ENCODE results near the gene LACRT. TPM values are rescaled to one million over a fixed set of nuclear protein-coding genes. Genes with fewer than 3 reads are reported as not detected.

LACRT gene
- total and polyA plus RNA-seq, 4 donors, result not detected

DNA sequence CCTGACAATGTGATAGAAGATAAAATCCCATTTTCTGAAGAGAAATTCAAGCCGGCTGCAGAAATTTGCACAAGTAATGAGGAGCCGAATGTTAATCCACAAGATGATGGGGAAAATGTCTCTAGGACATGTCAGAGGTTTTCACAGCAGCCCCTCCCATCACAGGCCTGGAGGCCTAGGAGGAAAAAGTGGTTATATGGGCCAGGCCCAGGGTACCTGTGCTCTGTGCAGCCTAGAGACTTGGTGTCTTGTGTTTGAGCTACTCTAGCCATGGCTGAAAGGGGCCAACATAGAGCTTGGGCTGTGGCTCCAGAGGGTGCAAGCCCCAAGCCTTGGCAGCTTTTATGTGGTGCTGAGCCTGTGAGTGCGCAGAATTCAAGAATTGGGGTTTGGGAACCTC is 7.4 kb downstream of the LACRT start:
- Histone ChIP-seq H3K4me1 (ENCODE audit: control insufficient read depth in 1 of 2, insufficient read depth in 2 of 2, low read length in 2 of 2) (no peaks in the 10 kb centered on the region), H3K9me3 (ENCODE audit: control insufficient read depth, low read length) (peaks cover 1% of the 10 kb centered on the region), H3K36me3 (ENCODE audit: control insufficient read depth in 1 of 2, insufficient read depth in 2 of 2, low read length in 1 of 2) (no peaks in the 10 kb centered on the region), H3K4me3 (ENCODE audit: low read length in 2 of 2) (no peak overlapping the region), H3K27ac (ENCODE audit: low read depth in 1 of 2, low read length in 2 of 2) (no peak overlapping the region), H3K27me3 (ENCODE audit: control insufficient read depth in 1 of 2, insufficient read depth in 2 of 2, low read length in 1 of 2) (peaks cover 0 to 3% of the 10 kb centered on the region in 2 donors)
- no peak for ATAC-seq (ENCODE audit: low FRiP score)
- no peak for DNase-seq
- 87 to 89% methylated on average over 3 of the region's 3 CpGs for WGBS, 2 donors
- intact Hi-C loops (cut with DNase I), result no loop called here

- Histone ChIP-seq H3K9me3 (ENCODE audit: control insufficient read depth, low read length) (peaks cover 1% of the 10 kb centered on the region), H3K27ac (ENCODE audit: low read depth in 1 of 2, low read length in 2 of 2) (no peak overlapping the region), H3K27me3 (ENCODE audit: control insufficient read depth in 1 of 2, insufficient read depth in 2 of 2, low read length in 1 of 2) (peaks cover 0 to 3% of the 10 kb centered on the region in 2 donors), H3K4me1 (ENCODE audit: control insufficient read depth in 1 of 2, insufficient read depth in 2 of 2, low read length in 2 of 2) (no peaks in the 10 kb centered on the region), H3K4me3 (ENCODE audit: low read length in 2 of 2) (no peak overlapping the region), H3K36me3 (ENCODE audit: control insufficient read depth in 1 of 2, insufficient read depth in 2 of 2, low read length in 1 of 2) (no peaks in the 10 kb centered on the region)
- no peak for ATAC-seq (ENCODE audit: low FRiP score)
- DNase-seq, result no peak
- intact Hi-C loops (cut with DNase I), result no loop called here
Observed at GRCh38 chr12:54625598-54625997, 9.1 kb downstream of the LACRT start.

DNA sequence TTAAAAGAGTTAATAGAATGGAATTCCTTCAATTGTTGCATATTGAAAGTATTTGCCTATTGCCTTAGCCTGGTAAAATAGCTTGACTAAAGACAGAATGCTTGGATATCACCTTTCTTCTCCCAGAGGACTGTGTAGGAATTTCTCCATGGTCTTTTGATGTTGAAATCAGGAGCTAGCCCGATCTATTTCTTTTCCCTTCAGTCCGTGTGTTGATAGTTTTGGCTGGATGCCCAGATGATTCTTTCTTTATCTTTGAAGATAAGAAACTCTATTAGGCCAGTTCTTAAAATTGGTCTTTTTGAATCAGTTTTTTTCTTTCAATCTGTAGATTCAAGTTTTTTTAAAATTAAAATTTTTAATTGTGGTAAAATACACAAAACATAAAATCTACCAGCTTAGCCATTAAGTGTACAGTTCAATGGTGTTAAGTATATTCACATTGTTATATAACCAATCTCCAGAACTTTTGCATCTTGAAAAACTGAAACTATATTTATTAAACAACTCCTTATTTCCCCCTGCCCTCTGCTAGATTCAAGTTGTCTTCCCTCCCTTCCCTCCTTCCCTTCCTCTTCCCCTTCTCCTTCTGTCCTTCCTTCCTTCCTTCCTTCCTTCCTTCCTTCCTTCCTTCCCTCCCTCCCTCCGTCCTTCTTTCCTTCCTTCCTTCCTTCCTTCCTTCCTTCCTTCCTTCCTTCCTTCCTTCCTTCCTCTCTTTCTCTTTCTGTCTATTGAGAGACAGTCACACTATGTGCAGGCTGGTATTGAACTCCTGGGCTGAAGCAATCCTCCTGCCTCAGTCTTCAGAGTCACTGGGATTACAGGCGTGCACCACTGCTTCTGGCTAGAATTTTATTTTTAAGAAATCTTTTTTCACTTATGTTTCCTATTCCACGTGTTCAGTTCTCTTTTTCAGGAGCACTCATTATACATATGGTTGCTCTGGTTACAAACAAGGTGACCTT is 10.1 kb downstream of the LACRT start:
- H3K4me1 ChIP-seq (ENCODE audit: control insufficient read depth in 1 of 2, insufficient read depth in 2 of 2, low read length in 2 of 2), result no peaks in the 10 kb centered on the region
- no peak overlapping the region for H3K4me3 ChIP-seq (ENCODE audit: low read length in 2 of 2)
- peaks cover 0 to 3% of the 10 kb centered on the region in 2 donors for H3K27me3 ChIP-seq (ENCODE audit: control insufficient read depth in 1 of 2, insufficient read depth in 2 of 2, low read length in 1 of 2)
- DNase-seq (no peak), ATAC-seq (ENCODE audit: low FRiP score) (no peak)
- intact Hi-C loops (cut with DNase I), result no loop called here
- 36 to 37% methylated on average over 5 of the region's 5 CpGs for WGBS, 2 donors
- H3K36me3 ChIP-seq (ENCODE audit: control insufficient read depth in 1 of 2, insufficient read depth in 2 of 2, low read length in 1 of 2), result no peaks in the 10 kb centered on the region
- H3K9me3 ChIP-seq (ENCODE audit: control insufficient read depth, low read length), result peaks cover 1% of the 10 kb centered on the region
- H3K27ac ChIP-seq (ENCODE audit: low read depth in 1 of 2, low read length in 2 of 2), result no peak overlapping the region

DNA sequence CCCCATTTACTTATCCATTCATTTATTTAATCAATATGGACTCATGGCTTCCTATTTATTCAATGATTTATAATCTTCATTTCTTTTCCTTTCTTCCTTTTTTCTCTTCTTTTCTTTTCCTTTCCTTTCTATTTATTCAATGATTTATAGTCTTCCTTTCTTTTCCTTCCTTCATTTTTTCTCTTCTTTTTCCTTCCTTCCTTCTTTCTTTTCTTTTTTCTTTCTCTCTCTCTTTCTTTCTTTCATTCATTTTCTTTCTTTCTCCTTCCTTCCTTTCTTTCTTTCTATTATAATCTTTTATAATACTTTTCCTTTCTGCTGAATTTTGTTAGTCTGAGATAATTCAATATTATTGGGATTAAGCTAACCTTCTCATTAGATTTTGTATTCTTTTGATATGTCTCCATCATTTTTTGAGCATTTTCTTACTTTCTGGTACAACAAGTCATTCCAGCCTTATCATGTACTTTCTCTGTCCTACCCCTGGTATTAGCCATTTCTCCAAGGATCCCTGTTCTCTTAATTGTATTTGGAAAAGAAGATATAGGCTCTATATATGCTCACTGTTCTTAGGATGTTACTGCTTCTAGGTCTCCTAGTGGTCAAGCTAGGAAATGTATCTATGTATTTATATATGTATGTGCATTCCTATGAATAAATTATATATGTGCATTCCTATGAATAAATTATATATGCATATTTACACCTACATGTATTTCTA is 12.1 kb downstream of the LACRT start:
- Histone ChIP-seq H3K27ac (ENCODE audit: low read depth in 1 of 2, low read length in 2 of 2) (no peak overlapping the region), H3K36me3 (ENCODE audit: control insufficient read depth in 1 of 2, insufficient read depth in 2 of 2, low read length in 1 of 2) (no peaks in the 10 kb centered on the region), H3K9me3 (ENCODE audit: control insufficient read depth, low read length) (peaks cover 1% of the 10 kb centered on the region), H3K27me3 (ENCODE audit: control insufficient read depth in 1 of 2, insufficient read depth in 2 of 2, low read length in 1 of 2) (peaks cover 0 to 3% of the 10 kb centered on the region in 2 donors), H3K4me3 (ENCODE audit: low read length in 2 of 2) (no peak overlapping the region), H3K4me1 (ENCODE audit: control insufficient read depth in 1 of 2, insufficient read depth in 2 of 2, low read length in 2 of 2) (no peaks in the 10 kb centered on the region)
- intact Hi-C loops (cut with DNase I), result no loop called here
- ATAC-seq (ENCODE audit: low FRiP score), result no peak
- DNase-seq, result no peak

DNA sequence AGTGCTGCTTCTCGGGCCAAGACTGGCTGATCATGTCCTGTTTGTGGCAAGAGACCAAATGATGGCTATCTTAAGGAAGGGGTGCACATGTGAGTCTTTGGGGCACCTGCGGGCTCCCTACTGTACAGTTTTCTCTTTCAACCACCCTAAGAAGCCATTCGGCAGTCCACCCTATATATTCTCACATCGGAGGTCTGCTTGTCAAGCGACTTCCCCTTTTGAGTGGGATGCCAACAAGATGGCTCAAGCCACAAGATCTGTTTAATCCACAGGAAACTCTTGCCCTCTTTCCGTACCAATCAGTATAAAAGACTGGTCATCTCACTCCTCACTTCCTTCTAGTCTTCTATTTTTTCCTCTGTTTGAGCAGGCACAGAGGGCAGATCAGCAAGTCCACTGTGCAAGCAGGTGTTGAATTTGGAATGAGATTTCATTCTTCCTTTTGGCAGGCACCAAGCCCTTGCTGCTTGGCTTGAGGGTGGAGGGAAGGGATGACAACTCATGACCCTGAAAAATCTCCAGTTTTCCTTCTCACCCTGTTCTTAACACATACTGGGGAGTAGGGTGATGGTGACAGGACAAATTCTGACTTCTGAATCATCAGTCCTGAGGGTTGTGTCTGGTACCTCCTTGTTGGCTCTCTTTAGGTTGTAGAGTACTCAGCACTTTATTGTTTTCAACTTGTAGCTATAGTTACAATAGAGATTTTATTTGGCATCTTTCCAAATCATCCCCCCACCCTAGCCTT is 17.6 kb downstream of the LACRT start:
- H3K9me3 ChIP-seq (ENCODE audit: control insufficient read depth, low read length), result no peaks in the 10 kb centered on the region
- H3K27ac ChIP-seq (ENCODE audit: low read depth in 1 of 2, low read length in 2 of 2), result no peak overlapping the region
- intact Hi-C loops (cut with DNase I), result no loop called here
- H3K27me3 ChIP-seq (ENCODE audit: control insufficient read depth in 1 of 2, insufficient read depth in 2 of 2, low read length in 1 of 2), result no peaks in the 10 kb centered on the region
- H3K36me3 ChIP-seq (ENCODE audit: control insufficient read depth in 1 of 2, insufficient read depth in 2 of 2, low read length in 1 of 2), result no peaks in the 10 kb centered on the region
- WGBS, 2 donors, result 77 to 84% methylated on average over 6 of the region's 6 CpGs
- H3K4me3 ChIP-seq (ENCODE audit: low read length in 2 of 2), result no peak overlapping the region
- no peaks in the 10 kb centered on the region for H3K4me1 ChIP-seq (ENCODE audit: control insufficient read depth in 1 of 2, insufficient read depth in 2 of 2, low read length in 2 of 2)
- ATAC-seq (ENCODE audit: low FRiP score), result no peak
- no peak for DNase-seq

DNA sequence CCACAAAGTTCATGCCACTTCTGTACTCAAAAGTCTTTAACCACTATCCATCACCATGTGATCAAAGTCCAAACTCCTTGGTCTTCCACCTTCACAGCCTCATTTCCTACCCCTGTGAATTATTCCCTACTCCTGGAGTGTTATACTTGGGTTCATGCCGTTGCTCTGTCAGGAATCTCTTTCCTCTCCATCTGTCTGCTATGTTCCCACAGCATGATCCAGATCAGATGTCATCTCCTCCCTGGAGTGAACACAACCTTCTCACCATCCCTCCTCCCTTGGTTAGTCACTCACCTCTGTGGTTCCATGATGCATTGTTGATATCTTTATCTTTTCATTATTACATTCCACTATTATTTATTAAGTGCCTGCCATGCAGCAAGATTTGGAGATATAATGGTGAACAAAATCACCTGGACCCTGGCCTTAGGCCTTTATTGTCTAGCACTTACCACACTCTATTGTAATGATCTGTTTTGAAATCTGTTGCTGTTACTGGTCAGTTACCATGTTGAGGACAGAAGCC is 22.4 kb downstream of the LACRT start:
- Histone ChIP-seq H3K27me3 (ENCODE audit: control insufficient read depth in 1 of 2, insufficient read depth in 2 of 2, low read length in 1 of 2) (no peaks in the 10 kb centered on the region), H3K9me3 (ENCODE audit: control insufficient read depth, low read length) (no peaks in the 10 kb centered on the region), H3K4me3 (ENCODE audit: low read length in 2 of 2) (no peak overlapping the region), H3K27ac (ENCODE audit: low read depth in 1 of 2, low read length in 2 of 2) (no peak overlapping the region), H3K4me1 (ENCODE audit: control insufficient read depth in 1 of 2, insufficient read depth in 2 of 2, low read length in 2 of 2) (no peaks in the 10 kb centered on the region), H3K36me3 (ENCODE audit: control insufficient read depth in 1 of 2, insufficient read depth in 2 of 2, low read length in 1 of 2) (no peaks in the 10 kb centered on the region)
- ATAC-seq (ENCODE audit: low FRiP score) (no peak), DNase-seq (no peak)
- 49 to 62% methylated on average over 1 of the region's 1 CpG for WGBS, 2 donors
- intact Hi-C loops (cut with DNase I), result no loop called here

DNA sequence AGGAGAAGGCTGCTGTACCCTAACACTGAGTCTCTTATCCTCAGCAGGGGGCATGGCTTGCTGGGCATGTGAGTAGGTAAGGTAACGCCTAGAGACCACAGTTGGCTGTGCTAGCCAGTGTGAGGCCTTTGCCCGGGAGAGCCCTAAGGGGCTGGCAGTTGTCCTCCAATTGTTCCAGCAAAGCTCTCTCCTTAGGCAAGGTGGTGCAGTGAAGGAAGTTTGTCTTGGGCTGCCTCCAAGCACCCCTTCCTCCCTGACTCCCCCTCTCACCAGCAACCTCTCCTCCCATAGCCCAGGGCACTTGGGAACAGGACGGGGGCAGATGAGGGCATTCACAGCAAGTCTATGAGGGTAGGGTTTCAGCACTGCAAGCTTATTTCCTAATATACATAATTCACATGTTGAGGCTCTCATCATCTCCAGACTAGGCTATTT is 23.0 kb downstream of the LACRT start:
- no peaks in the 10 kb centered on the region for H3K4me1 ChIP-seq (ENCODE audit: control insufficient read depth in 1 of 2, insufficient read depth in 2 of 2, low read length in 2 of 2)
- H3K9me3 ChIP-seq (ENCODE audit: control insufficient read depth, low read length), result no peaks in the 10 kb centered on the region
- 72 to 80% methylated on average over 3 of the region's 3 CpGs for WGBS, 2 donors
- H3K4me3 ChIP-seq (ENCODE audit: low read length in 2 of 2), result no peak overlapping the region
- DNase-seq (no peak), ATAC-seq (ENCODE audit: low FRiP score) (no peak)
- no peaks in the 10 kb centered on the region for H3K36me3 ChIP-seq (ENCODE audit: control insufficient read depth in 1 of 2, insufficient read depth in 2 of 2, low read length in 1 of 2)
- no peaks in the 10 kb centered on the region for H3K27me3 ChIP-seq (ENCODE audit: control insufficient read depth in 1 of 2, insufficient read depth in 2 of 2, low read length in 1 of 2)
- no peak overlapping the region for H3K27ac ChIP-seq (ENCODE audit: low read depth in 1 of 2, low read length in 2 of 2)
- intact Hi-C loops (cut with DNase I), result no loop called here

DNA sequence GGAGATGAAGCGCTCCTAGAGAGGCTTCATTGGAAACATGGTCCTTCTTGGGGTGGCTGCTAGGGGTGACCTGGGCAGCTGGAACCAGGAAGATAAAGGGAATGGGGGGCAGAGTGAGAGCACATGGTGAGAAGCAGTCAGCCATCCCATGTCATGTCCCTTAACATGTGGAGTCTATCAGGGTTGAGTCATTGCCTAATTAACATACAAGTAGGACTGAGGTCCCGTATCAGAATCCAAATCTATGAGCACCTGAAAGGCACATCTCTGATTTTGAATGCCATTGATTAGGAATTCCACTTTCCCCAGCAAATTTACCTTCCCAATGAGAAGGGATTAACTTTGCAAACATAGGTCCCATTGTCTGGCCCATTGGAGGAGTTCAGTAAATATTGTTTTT is 25.9 kb downstream of the LACRT start:
- Histone ChIP-seq H3K36me3 (ENCODE audit: control insufficient read depth in 1 of 2, insufficient read depth in 2 of 2, low read length in 1 of 2) (no peaks in the 10 kb centered on the region), H3K4me1 (ENCODE audit: control insufficient read depth in 1 of 2, insufficient read depth in 2 of 2, low read length in 2 of 2) (no peaks in the 10 kb centered on the region), H3K27ac (ENCODE audit: low read depth in 1 of 2, low read length in 2 of 2) (no peak overlapping the region), H3K4me3 (ENCODE audit: low read length in 2 of 2) (no peak overlapping the region), H3K9me3 (ENCODE audit: control insufficient read depth, low read length) (no peaks in the 10 kb centered on the region), H3K27me3 (ENCODE audit: control insufficient read depth in 1 of 2, insufficient read depth in 2 of 2, low read length in 1 of 2) (no peaks in the 10 kb centered on the region)
- DNase-seq, result no peak
- 88 to 91% methylated on average over 2 of the region's 2 CpGs for WGBS, 2 donors
- no peak for ATAC-seq (ENCODE audit: low FRiP score)
- intact Hi-C loops (cut with DNase I), result no loop called here
